Measurements from ENCODE around the gene RABGAP1.

- TF ChIP-seq CTCF (IDR thresholded peaks at IDR 0.05; ENCODE audit: insufficient read depth, low read depth, low read length) (no peak), EZH2 (IDR thresholded peaks at IDR 0.05; ENCODE audit: insufficient read depth, low read length) (no peak)
Observed at GRCh38 chr9:123031963-123032362, 91.1 kb downstream of the RABGAP1 start.

Measured in astrocyte (in vitro differentiated cells and primary cell).